HG02973 (cell line): Measurements from ENCODE around the gene SPRED3.
"Not testable (repeated sequence)": the region's sequence is repeated elsewhere in the genome, so short reads cannot be mapped to it uniquely, and the experiment has no call there.

Experiments used
- ATAC-seq: cut with Tn5 transposase; IDR thresholded peaks from one replicate; pipeline ENCODE4 v1.9.1; 2021; ENCODE audit warnings: moderate library complexity; ENCODE audit not compliant: unreplicated experiment

The SPRED3 gene, protein sequence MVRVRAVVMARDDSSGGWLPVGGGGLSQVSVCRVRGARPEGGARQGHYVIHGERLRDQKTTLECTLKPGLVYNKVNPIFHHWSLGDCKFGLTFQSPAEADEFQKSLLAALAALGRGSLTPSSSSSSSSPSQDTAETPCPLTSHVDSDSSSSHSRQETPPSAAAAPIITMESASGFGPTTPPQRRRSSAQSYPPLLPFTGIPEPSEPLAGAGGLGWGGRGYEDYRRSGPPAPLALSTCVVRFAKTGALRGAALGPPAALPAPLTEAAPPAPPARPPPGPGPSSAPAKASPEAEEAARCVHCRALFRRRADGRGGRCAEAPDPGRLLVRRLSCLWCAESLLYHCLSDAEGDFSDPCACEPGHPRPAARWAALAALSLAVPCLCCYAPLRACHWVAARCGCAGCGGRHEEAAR

DNA sequence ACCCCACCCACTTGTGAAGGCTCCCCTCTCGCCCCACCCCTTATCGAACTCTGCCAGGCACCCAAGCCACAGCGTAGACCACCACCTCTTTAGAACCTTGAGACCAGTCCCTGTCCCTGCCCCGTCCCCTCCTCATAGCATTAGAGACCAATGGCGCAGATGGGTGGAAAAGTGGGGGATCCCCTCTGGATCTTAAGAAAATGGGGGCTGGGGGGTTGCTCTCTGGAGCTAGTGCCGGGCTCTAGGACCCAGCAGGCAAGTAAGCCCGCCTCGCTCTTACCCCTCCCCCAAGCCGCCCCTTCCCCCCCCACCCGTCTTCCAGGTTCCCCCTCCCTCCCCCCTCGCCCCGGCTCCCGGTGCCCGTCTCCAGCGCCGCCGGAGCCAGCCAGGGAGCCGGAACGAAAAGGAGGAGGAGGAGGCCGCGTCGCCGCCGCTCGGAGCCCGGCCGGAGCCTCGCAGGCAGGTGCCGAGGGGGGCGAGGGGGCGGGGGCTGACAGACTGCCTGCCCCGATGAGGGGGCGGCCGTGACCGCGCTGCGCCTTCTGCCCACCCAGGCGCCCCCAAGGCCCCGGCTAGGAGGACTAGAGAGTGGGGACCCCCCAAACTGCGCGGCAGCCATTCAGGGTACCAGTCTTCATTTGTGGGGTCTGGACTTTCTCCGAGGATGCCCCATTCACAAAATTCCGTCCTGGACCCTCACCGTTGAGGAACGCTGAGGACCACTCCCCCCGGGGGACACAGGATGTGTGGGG is at the start of gene SPRED3:
Gene SPRED3 (plus strand): TSS at position 349 of the 752 bp plus-strand sequence. CDS start 1,606 bp downstream, outside the sequence.
- no peak for ATAC-seq

DNA sequence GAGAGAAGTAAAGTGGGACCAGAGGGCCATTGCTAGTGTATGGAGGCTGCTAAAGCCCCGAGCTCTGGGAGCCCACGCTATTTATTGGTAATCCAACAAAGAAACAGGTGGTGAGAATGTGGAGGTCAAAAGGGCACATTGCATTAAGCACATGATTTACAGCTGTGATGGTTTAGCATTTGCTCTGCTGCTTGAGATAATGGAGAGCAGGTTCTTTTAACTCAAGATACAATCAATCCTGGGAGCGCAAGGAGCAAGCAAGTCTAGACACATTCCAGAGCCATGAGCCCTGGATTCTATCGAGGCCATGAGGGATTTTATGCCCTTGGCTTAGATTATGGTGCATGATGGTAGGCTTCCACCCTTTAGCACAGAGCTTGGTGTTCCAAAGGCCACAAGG is 49.5 kb upstream of the SPRED3 start:
- not testable (repeated sequence) for ATAC-seq

DNA sequence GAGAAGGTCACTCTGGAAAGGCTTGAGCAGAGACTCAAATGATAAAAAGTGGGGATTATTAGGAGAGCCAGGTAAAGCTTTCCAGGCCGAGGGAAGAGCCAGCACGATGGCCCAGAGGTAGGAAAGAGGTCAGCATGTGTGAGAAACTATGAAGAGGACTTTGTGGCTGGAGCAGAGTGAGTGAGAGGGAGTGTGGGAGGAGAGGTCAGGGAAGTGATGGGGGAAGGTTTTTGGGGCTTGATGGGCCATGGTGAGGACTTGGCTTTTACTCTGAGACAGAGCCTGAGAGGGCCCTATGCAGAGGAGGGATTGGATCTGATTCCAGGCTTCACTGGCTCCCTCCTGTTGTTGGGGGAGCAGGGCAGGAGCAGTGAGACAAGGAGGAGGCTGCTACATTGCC is 47.6 kb upstream of the SPRED3 start:
- ATAC-seq, result no peak

DNA sequence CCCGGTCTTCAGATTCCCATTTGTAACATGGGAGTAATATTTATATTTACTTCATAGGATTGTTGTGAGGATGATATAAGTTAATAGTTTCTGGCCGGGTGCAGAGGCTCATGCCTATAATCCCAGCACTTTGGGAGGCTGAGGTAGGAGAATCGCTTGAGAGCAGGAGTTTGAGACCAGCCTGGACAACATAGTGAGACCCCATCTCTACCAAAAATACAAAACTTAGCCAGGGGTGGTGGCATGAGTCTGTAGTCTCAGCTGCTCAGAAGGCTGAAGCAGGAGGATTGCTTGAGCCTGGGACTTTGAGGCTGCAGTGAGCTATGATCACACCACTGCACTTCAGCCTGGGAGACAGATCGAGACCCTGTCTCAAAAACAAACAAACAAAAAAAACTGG is 41.7 kb upstream of the SPRED3 start:
- ATAC-seq, result no peak

DNA sequence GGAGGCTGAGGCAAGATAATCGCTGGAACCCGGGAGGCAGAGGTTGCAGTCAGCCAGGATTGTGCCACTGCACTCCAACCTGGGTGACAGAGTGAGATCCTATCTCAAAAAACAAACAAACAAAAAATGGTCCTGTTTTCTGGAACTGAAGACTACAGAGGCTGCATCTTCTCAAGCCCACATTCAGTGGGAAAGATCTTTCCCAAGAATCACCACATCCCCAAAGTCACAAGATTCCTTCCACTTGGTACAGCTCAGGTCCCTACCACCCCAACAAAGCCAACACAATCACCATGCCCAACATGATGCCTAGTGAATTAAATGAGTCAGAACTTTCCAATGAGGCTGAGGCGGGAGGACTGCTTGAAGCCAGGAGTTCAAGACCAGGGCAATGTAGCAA is 37.6 kb upstream of the SPRED3 start:
- no peak for ATAC-seq

DNA sequence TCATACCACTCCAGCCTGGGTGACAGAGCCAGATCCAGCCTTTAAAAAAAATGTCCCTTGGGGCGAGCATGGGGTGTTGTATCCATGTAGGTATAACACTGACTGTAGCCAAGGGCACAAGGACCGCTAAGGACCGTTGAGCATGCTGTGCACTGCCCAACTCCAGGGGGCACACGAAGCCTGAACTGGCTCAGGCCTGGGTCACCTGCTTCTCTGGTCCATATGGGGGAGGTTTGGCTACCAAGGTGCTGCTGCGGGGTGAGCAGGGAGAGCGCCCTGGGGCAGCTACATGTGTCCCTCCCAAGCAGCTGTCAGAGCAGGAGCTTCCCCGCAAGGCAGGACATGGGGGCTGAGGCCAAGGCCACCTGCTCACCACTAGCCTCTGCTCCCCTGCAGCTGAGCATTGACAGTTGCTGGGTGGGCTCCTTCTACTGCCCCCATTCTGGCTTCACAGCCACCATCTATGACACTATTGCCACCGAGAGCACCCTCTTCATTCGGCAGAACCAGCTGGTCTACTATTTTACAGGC is 36.6 kb upstream of the SPRED3 start:
- ATAC-seq, result no peak

DNA sequence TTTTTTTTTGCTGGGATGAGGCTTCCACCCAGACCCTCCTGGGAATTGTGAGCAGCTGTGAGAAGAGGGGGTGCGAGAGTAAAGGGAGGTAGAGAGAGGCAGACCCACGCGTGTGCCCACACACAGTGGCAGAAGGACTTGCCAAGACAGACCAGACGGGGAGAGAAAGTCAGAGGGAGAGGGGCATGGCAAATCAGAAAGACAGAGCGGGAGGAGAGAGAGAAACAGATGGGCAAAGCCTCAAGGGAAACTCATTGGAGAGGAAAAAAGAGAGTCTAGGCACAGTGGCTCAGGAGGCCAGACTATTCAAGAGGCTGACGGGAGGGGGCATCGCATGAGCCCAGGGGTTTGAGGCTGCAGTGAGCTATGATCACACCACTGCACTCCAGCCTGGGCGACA is 35.9 kb upstream of the SPRED3 start:
- ATAC-seq, result no peak

DNA sequence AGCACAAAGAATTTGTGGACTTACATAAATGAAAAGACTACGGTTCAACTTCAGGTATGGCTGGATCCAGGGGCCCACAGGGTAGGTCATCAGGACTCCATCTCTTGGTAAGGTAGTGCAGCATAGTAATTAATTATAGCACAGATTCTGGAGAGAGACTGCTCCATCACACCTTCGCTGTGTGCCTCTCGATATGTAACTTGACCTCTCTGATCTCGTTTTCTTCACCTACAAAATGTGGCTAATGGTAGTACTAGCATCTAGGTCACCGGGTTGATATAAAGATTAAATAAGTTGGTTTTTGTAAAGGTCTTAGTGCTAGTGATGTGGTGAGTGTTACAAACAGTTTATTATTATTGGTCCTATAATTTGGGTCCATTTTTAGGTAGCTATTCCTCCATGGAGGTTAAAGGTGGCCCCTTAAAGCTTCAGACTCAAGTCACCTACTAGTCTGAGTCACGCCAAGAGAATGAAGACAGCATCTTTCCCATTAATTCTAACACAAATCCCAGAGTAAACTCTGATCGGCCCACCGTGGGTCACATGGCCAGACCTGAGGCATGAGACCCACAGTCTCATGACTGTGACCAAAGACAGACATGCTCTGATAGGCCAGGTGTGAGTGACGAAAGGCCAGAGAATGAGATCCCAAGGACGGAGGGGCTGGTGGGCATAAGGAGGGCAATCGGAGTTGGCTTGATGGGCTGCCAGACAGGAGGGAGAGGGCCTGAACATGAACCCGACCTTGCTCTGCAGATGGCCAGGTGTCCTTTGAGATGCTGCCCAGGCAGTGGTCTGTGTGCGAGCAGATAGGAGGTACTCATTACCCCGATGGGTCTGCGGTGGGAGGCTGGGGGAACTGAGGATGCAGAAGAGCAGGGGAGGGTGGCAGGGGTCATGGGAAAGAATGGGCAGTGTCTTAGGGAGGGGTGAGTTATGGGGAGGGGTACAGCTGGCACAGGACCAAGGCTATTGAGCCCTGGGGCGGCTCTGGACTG is 32.5 kb upstream of the SPRED3 start:
- no peak for ATAC-seq

DNA sequence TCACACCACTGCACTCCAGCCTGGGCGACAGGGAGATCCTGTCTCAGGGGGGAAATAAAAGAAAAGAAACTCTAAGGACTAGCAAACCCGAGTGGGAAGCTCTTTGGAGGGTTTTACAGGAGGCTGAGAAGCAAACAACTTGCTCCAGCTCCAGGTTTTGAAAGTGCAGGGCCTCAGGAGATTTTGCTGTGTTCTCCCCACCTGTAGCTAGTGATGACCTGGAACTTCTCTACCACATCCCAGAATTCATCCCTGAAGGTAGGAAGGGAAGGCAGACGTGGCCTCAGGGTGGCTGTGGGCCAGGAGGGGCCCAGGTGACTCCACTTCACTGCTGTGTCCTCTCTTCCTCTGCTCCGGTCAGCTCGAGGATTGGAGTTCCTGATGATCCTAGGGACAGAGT is 30.4 kb upstream of the SPRED3 start:
- no peak for ATAC-seq

DNA sequence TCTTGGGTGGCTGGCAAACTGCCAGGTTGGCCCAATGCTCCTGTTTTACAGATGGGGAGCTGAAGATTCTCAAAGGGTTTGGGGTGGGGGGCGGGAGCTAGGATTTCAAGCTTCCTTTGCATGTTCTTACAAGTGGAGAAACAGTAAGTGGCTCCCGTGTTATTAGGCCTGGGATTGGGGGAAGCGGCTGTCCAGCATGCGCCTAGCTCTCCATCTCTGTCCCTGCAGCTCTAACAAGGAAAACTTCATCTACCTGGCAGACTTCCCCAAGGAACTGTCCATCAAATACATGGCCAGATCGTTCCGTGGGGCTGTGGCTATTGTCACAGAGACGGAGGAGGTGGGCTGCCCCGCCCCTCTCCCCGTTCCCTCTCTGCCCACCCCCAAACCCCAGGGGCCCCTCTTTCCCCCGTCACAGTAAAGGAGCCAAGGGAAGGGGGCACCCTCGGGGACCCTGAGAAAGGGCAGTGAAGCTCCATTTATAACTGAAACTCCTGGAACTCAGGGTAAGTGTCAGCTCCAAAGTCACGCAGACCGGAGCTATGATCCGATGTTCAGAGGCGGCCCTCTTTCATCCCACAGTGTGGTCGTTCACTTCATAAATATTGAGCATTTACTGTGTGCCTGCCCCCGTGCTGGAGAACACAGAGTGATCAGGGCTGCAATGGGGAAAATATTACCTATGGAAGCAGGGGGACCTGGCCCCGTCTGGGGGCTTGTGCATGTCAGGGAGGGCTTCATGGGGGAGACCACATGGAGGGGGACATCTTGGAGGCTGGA is 29.1 kb upstream of the SPRED3 start:
- no peak for ATAC-seq

DNA sequence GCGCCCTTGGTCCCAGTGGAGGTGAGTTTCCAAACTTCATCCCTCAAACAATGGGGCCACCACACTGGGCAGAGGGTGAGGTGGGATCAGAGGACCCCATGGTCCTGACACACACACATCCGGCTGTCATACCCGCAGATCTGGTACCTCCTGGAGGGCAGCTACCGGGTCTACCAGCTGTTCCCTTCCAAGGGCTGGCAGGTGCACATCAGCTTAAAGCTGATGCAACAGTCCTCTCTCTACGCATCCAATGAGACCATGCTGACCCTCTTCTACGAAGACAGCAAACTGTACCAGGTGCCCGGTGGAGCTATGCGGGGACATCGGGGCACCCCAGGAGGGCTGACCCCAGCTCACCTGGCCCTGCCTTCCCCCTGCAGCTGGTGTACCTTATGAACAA is 28.1 kb upstream of the SPRED3 start:
- ATAC-seq, result no peak

DNA sequence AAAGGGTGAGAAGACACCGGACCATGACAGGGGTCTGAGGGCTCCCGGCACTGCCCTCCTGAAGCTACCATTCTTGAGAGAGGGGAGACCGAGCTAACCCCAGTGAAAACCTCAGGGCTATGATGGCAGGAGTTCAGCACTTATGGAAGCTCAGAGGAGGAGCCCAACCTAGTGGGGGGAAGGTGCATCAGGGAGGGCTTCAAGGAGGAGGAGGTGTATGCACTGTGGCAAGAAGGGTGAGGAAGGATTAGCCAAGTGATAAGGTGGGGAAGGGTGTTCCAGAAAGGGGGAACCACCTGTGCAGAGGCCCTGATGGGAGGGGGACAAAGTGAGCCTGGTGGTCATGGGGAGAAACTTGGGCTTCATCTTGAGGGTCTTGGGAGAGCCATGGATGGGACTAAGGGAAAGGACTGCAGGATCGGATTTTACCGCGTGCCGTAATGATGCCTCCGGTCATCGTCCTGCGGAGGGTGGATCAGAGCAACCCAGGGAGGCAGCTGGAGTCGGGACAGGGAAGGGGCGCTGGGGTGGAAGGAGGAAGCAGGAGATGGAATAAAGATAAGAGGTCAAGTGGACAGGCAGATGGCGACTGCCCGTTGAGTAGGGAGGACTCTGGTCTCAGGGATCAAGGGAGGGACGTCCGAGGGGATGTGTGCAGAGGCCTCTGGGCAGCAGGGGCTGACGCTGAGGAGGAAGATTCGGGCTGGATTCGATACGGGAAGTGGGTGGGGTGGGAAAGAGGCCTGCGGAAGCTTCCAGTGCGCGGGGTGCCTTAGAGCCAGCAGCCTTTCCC is 27.5 kb upstream of the SPRED3 start:
- no peak for ATAC-seq

DNA sequence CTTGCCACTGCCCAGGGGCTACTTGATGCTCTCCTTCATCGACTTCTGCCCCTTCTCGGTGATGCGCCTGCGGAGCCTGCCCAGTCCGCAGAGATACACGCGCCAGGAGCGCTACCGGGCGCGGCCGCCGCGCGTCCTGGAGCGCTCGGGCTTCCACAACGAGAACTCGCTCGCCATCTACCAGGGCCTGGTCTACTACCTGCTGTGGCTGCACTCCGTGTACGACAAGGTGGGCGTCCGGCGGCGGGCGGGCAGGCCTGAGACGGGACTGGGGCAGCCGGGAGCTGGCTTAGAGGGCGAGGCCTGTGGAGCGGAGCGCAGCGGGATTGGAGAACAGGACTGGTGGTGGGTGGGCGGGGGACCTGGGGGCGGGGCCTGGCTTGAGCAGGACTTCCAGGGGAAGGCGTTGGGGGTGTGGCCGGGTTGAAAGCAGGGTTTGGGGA is 26.8 kb upstream of the SPRED3 start:
- no peak for ATAC-seq

DNA sequence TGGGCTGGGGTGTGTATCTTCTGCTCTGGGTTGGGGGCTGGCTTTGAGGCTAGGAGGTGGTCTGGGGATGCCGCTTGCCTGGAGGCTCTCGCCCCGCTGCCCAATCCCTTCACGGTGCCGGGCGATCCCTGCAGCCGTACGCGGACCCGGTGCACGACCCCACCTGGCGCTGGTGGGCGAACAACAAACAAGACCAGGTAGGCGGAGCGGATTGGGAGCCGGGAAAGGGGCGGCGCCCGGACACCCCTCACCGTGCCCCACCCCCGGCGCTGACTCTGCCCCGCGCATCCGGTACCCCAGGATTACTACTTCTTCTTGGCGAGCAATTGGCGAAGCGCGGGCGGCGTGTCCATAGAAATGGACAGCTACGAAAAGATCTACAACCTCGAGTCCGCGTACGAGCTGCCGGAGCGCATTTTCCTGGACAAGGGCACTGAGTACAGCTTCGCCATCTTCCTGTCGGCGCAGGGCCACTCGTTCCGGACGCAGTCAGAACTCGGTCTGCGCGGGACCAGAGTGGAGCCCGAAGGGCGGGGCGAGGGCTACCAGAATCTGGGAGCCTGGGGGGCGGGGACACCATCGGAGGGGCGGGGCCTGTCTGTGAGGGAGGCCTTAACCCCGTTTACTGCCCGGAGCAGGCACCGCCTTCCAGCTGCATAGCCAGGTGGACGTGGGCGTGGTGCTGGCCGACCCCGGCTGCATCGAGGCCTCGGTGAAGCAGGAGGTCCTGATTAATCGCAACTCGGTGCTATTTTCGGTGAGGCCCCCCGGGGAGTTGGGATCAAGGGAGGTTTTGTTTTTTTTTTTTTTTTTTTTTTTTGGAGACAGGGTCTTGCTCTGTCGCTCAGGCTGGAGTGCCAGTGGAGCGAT is 26.2 kb upstream of the SPRED3 start:
- ATAC-seq, result no peak

DNA sequence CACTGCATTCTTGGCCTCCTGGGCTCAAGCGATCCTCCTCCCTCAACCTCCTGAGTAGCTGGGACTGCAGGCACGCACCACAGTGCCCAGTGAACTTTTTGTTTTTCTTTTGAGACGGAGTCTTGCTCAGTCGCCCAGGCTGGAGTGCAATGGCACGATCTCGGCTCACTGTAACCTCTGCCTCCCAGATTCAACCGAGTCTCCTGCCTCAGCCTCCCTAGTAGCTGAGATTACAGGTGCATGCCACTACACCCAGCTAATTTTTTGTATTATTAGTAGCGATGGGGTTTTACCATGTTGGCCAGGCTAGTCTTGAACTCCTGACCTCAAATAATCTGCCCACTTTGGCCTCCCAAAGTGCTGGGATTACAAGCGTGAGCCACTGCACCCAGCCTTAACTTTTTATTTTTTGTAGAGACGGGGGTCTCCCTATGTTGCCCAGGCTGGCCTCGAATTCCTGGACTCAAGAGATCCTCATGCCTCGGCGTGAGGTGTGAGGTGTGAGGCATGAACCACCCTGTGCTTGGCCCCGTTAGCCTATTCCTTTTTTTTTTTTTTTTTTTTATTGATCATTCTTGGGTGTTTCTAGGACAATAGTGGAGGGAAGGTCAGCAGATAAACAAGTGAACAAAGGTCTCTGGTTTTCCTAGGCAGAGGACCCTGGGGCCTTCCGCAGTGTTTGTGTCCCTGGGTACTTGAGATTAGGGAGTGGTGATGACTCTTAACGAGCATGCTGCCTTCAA is 25.4 kb upstream of the SPRED3 start:
- not testable (repeated sequence) for ATAC-seq

DNA sequence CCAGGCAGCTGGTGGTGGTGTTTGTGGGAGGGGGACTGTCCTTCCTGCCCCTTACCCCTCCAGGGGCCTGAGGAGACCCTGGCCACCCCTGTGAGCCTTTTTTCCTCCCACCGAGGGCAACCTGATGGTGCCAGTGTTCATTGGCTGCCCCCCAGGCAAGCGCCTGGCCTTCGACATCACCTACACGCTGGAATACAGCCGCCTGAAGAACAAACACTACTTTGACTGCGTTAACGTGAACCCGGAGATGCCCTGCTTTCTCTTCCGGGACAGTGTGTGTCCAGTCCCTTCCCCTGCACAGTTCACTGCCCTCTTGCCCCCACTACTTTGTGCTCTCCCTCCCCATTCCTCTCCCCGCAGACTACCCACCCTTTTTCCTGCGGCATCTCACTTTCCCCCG is 21.5 kb upstream of the SPRED3 start:
- ATAC-seq, result no peak

DNA sequence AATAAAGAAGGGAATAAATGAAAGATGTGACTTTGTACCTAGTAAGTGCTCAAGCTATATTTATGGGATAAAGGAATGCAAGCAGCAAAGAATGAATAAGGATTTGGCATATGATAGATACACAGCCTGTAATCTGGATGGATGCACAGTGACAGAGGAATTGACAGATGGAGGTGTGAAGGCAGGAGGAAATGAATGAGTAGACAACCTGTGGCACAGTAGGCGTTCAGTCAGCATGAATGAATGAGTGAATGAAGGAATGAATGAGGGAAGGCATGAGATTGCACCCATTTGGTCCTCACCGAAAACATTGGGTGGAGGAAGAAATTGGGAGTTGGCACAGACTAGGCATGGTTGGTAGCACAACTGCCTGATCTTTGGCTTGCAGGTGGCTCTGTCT is 18.9 kb upstream of the SPRED3 start:
- no peak for ATAC-seq

DNA sequence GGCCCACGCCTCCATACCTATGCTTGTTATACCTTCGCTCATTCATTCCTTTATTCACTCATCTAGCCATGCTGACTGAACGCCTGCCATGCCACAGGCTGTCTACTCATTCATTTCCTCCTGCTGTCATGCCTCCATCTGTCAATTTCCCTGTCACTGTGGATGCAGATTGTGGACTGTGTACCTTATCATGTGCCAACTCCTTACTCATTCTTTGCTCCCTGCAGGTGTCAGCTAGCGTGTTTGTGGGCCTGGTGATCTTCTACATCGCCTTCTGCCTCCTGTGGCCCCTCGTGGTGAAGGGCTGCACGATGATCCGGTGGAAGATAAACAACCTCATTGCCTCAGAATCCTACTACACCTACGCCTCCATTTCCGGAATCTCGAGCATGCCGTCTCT is 18.2 kb upstream of the SPRED3 start:
- ATAC-seq, result no peak
